Activated naive CD4-positive, alpha-beta T cell treated with anti-CD3 and anti-CD28 coated beads for 36 hours (primary cell): Measurements from ENCODE around the gene IFI16. TPM values are rescaled to one million over a fixed set of nuclear protein-coding genes. Genes with fewer than 3 reads are reported as not detected.
"Not testable (repeated sequence)": the region's sequence is repeated elsewhere in the genome, so short reads cannot be mapped to it uniquely, and the experiment has no call there.

ENCODE experiments used
- CTCF ChIA-PET: fragments of 350-600 bp; sonication (Branson Sonifier 250); formaldehyde crosslinking; loops from one replicate; lab custom pipeline; 2021; ENCODE audit warnings: antibody characterized with exemption; lab: Charles Lee
- DNase-seq: peaks from one replicate; pipeline ENCODE4 v3.0.0-alpha.2; 2020
- H3K27ac Mint-ChIP-seq: one replicate; pipeline ENCODE4 v1.8.0; 2021; ENCODE audit warnings: mild to moderate bottlenecking, mixed read lengths
- H3K27me3 Mint-ChIP-seq: one replicate; pipeline ENCODE4 v1.8.0; 2021; ENCODE audit warnings: low read depth, mixed read lengths
- H3K36me3 Mint-ChIP-seq: one replicate; pipeline ENCODE4 v1.8.0; 2021; ENCODE audit warnings: low read depth, mixed read lengths
- H3K4me1 Mint-ChIP-seq: one replicate; pipeline ENCODE4 v1.8.0; 2021; ENCODE audit warnings: low read depth, mixed read lengths
- H3K4me3 Mint-ChIP-seq: one replicate; pipeline ENCODE4 v1.8.0; 2021; ENCODE audit warnings: mild to moderate bottlenecking, moderate library complexity, mixed read lengths
- H3K9me3 Mint-ChIP-seq: one replicate; pipeline ENCODE4 v1.8.0; 2021; ENCODE audit warnings: mixed read lengths
- intact Hi-C: fragments of 100-400 bp; cut with micrococcal nuclease; formaldehyde crosslinking; loops from one replicate; pipeline ENCODE4 v1.15.1; 2023
- total RNA-seq, 2 experiments: library from RNA; stranded (reverse); gene quantifications; one replicate each; pipeline ENCODE4 v1.2.3, GENCODE V29; 2021

IFI16 gene
- total RNA-seq, 2 experiments from 2014 or later: 287 to 288 TPM

DNA sequence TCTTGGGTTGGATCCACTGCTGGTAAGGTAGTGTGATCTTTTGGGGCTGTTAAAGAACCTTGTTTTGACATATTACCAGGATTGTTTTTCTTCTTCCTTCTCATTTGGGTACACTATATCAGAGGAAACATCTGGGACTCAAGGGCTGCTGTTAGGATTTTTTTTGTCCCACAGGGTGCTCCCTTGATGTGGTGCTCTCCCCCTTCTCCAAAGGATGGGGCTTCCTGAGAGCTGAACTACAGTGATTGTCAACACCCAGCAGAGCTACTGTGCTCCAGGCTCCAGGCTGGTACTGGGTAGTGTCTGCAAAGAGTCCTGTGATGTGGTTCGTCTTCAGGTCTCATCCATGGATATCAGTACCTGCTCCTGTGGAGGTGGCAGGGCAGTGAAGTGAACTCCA, 20.6 kb downstream of the IFI16 start:
- Mint-ChIP-seq H3K27me3 (no peaks in the 10 kb centered on the region), H3K27ac (peak overlapping the region; percentile 59), H3K4me3 (no peak overlapping the region), H3K4me1 (peaks cover 53% of the 10 kb centered on the region), H3K9me3 (peaks cover 1% of the 10 kb centered on the region), H3K36me3 (peaks cover 92% of the 10 kb centered on the region)
- intact Hi-C loops: no loop called here
- CTCF ChIA-PET: interaction anchor here (1.1 to 3.2 kb wide), 2 partner anchors 11 to 42 kb away, joined by 3 to 11 read pairs; no protein-coding TSS in a partner anchor
- DNase-seq: no peak

DNA sequence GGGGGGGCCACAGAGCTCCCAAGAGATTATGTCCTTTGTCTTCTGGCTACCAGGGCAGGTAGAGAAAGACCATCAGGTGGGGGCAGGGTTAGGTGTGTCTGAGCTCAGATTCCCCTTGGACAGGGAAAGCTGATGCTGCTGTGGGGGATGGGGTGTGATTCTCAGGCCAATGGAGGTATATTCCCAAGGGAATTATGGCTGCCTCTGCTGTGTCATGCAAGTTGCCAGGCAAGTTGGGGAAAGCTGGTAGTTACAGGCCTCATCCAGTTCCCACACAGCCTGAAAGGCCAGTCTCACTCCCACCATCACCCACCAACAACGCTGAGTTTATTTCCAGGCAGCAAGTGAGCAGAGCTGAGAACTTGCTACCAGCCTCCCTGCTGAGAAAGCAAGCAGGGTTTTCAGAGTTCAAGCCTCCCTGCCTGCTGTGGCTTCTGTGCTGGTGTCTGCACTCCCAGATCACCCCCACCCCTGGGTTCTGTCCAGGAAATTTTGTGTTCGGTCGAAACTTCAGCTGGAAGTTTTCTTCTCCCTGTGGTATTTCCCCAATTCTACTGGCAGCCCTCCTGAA, 21.3 kb downstream of the IFI16 start:
- no peak overlapping the region for H3K27ac Mint-ChIP-seq

DNA sequence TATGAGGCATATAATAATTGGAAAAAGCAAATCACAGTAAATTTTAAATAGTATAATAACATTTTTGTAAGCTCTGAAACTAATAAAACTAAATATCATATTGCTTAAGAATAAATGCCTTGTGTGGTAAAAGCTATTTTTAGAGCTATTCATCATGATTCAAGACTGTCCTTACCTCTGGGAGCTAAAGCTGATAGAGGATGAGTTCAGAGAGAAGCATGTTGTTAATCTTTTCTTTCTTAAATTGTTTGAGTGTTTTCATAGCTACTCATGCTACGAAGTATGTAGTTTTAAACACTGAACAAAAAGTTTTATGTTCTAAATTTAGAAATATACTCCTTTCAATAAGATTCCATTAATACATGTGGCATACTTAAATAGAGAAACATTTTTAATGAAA, 30.5 kb downstream of the IFI16 start:
- CTCF ChIA-PET: interaction anchor here (1.4 kb wide), 1 partner anchor 27 kb away, joined by 5 read pairs; no protein-coding TSS in a partner anchor
- H3K27ac Mint-ChIP-seq: no peak overlapping the region
- peaks cover 53% of the 10 kb centered on the region for H3K4me1 Mint-ChIP-seq
- intact Hi-C loops: loop anchor here (2.0 kb wide), 1 partner anchor 71 kb away; no protein-coding TSS in a partner anchor
- H3K36me3 Mint-ChIP-seq: peaks cover 77% of the 10 kb centered on the region
- H3K27me3 Mint-ChIP-seq: no peaks in the 10 kb centered on the region
- H3K4me3 Mint-ChIP-seq: no peak overlapping the region
- no peak for DNase-seq
- H3K9me3 Mint-ChIP-seq: no peaks in the 10 kb centered on the region

More for the DNA sequence above, 21.3 kb downstream of the IFI16 start:
- CTCF ChIA-PET: interaction anchor here (1.1 to 3.2 kb wide), 2 partner anchors 11 to 41 kb away, joined by 3 to 11 read pairs; no protein-coding TSS in a partner anchor
- H3K4me3 Mint-ChIP-seq: no peak overlapping the region
- peaks cover 1% of the 10 kb centered on the region for H3K9me3 Mint-ChIP-seq
- peaks cover 48% of the 10 kb centered on the region for H3K4me1 Mint-ChIP-seq
- DNase-seq: no peak
- intact Hi-C loops: no loop called here
- peaks cover 92% of the 10 kb centered on the region for H3K36me3 Mint-ChIP-seq
- H3K27me3 Mint-ChIP-seq: no peaks in the 10 kb centered on the region

DNA sequence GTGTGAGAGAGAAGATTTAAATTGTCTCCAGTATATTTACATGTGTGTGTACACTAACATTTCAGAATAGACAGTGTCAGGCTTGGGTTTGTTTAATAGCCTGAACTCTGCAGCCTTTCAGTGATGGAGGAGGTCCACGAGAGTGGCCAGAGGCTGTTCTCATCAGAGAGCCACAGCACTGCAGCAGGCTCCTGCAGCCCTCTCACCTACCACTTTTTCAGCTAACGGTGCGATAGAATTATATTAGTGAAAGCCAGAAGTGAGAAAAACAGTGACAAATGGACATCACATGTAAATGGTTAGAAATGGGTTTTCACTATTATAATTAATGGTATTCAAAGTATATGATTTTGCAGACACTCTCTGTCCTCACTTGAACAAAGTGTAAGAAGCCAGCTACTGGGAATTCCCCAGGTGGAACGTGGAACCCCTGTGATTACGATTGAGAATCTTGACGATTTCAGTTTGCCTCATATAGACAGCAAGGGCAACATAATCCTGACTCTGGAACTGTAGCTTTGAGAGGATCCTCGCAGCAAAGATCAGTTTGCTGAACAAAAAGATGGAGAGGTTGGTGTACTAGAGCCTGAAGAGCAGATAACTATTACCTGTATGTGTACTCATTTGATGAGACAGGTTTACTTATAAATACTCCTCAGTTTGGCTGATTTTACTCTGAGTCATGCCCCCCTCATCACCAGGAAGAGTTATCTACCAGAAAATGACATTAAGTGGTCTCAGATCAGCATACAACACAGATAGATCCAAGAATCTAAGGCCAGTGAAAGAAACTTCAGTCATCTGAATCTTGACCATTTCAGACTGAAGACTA, 31.4 kb downstream of the IFI16 start:
- peaks cover 55% of the 10 kb centered on the region for H3K4me1 Mint-ChIP-seq
- no peaks in the 10 kb centered on the region for H3K9me3 Mint-ChIP-seq
- DNase-seq: peak; percentile 51
- H3K27ac Mint-ChIP-seq: peak overlapping the region; percentile 76
- H3K36me3 Mint-ChIP-seq: peaks cover 70% of the 10 kb centered on the region
- no peaks in the 10 kb centered on the region for H3K27me3 Mint-ChIP-seq
- intact Hi-C loops: loop anchor here (1.0 to 2.0 kb wide), 2 partner anchors 26 to 72 kb away; no protein-coding TSS in a partner anchor
- CTCF ChIA-PET: interaction anchor here (1.4 kb wide), 1 partner anchor 26 kb away, joined by 5 read pairs; no protein-coding TSS in a partner anchor
- H3K4me3 Mint-ChIP-seq: no peak overlapping the region

DNA sequence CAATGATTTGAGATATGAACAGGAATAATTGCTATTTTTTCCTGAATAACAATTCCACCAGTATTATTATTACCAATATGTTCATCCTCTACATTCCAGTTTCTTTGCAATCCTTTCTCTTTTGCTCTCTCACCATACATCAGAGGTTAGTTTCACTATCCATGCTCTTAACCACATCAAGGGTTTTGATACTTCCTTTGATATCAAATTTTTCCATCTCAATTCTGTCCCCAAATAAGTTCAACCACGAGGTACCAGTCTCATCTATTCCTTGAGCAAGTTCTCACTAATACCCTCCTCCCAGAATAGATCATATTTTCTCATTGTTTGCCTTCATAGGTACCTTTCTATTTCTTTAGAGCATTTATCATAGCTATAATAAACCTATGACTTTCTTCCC, 36.8 kb downstream of the IFI16 start:
- H3K4me3 Mint-ChIP-seq, H3K9me3 Mint-ChIP-seq, CTCF ChIA-PET, DNase-seq, H3K27me3 Mint-ChIP-seq: not testable (repeated sequence)
- Mint-ChIP-seq H3K36me3 (peaks cover 62% of the 10 kb centered on the region), H3K4me1 (peaks cover 43% of the 10 kb centered on the region), H3K27ac (peak overlapping the region; percentile 32)
- intact Hi-C loops: loop anchor here (2.0 kb wide), 1 partner anchor 22 kb away; no protein-coding TSS in a partner anchor

DNA sequence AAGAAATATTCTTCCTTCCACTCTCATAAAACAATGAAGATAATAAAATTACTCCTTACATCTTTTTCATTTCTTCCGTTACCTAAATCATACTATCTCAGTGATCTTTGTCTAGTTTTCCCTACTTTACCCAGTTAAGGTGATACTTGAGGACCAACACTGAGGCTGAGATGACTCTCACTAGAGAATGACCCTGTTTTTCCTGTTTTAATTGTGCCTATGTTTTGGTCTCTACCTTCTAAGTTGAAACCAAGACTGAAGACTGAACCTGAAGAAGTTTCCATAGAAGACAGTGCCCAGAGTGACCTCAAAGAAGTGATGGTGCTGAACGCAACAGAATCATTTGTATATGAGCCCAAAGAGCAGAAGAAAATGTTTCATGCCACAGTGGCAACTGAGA, 41.7 kb downstream of the IFI16 start:
- Mint-ChIP-seq H3K4me3 (no peak overlapping the region), H3K9me3 (no peaks in the 10 kb centered on the region), H3K27me3 (no peaks in the 10 kb centered on the region), H3K27ac (no peak overlapping the region), H3K4me1 (peaks cover 43% of the 10 kb centered on the region), H3K36me3 (peaks cover 74% of the 10 kb centered on the region)
- DNase-seq: no peak
- CTCF ChIA-PET: no interaction called here
- intact Hi-C loops: no loop called here

DNA sequence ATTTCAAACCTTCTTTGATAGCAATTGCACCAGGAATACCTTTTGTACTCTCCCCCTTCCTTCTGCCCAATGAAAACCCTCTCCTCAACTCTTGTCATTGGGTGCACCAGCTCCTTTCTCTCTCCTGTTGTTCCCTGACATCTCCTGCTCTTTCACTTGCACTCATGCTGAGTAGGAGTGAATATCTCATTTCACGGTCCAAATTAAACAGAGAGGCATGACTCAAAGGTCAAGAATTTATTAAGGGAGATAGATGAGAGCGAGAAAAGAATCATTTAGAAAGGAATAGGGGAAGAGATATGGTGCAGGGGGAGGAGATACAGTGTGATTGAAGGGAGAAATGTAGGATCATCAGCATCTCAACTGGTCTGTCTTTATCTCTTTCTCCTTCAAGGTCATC, 44.7 kb downstream of the IFI16 start:
- Mint-ChIP-seq H3K27me3 (no peaks in the 10 kb centered on the region), H3K27ac (peak overlapping the region; percentile 5), H3K9me3 (no peaks in the 10 kb centered on the region), H3K36me3 (peaks cover 70% of the 10 kb centered on the region), H3K4me3 (no peak overlapping the region), H3K4me1 (peaks cover 36% of the 10 kb centered on the region)
- intact Hi-C loops: no loop called here
- CTCF ChIA-PET: no interaction called here
- no peak for DNase-seq

DNA sequence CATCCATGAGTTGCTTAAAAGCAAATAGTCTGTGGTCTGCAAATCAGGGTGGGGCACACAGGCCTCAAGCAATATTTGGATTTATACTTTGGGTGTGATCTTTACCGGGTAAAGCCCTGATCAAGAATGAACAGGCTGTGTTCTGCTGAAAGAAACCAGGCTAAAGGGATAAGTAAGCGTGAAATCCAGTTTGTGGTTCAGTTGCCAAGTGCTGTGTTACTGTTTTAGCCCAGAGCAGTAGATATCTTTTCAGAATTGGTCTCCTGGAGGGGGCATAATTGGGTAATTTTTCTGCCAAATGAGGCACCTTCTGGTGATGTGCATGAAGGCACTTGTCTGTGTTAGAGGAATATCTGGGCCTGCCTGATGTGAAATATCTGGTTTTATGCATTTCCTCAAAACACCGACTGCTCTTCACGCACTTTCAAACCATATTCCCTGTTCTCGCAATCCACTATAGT, 45.5 kb downstream of the IFI16 start:
- Mint-ChIP-seq H3K27ac (peak overlapping the region; percentile 47), H3K4me3 (no peak overlapping the region), H3K9me3 (no peaks in the 10 kb centered on the region), H3K4me1 (peaks cover 35% of the 10 kb centered on the region), H3K36me3 (peaks cover 64% of the 10 kb centered on the region), H3K27me3 (no peaks in the 10 kb centered on the region)
- DNase-seq: no peak
- CTCF ChIA-PET: interaction anchor here (0.5 to 1.3 kb wide), 3 partner anchors 9 to 852 kb away, joined by 3 read pairs; no protein-coding TSS in a partner anchor
- intact Hi-C loops: no loop called here

DNA sequence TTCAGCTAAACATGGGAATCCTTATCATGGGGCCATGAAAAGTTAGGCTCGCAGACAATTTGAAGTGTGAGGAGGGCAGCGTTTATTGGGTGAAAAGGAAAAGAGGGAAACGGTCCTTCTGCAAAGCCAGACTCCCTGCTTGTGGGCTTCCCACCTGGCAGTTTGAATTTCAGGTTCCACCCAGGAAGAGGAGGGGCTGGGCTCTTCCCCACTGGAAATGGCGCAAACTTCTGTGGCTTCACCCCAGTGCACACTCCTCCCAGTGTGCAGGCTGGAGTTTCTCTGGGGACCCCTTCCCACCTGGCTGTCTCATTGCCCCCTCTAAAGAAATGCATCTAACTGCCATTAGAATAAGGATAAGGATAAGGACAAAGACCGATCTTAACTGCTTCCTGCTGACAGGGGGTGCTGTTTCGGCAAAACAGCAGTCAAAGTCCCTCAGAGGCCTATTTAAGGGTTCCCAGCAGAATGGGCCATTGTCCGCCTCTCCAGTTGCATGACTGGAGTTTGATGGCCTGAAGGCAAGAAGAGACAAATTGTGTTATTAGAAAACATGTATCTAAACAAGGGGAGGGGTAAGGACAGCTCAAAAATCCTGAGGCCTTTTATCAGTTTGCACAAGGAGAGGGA, 46.5 kb downstream of the IFI16 start:
- no peak for DNase-seq
- Mint-ChIP-seq H3K4me1 (peaks cover 30% of the 10 kb centered on the region), H3K36me3 (peaks cover 56% of the 10 kb centered on the region), H3K9me3 (no peaks in the 10 kb centered on the region), H3K4me3 (no peak overlapping the region), H3K27ac (peak overlapping the region; percentile 48), H3K27me3 (no peaks in the 10 kb centered on the region)
- CTCF ChIA-PET: interaction anchor here (0.7 to 1.3 kb wide), 3 partner anchors 8 to 880 kb away, joined by 3 to 4 read pairs (median 3); no protein-coding TSS in a partner anchor
- intact Hi-C loops: no loop called here

DNA sequence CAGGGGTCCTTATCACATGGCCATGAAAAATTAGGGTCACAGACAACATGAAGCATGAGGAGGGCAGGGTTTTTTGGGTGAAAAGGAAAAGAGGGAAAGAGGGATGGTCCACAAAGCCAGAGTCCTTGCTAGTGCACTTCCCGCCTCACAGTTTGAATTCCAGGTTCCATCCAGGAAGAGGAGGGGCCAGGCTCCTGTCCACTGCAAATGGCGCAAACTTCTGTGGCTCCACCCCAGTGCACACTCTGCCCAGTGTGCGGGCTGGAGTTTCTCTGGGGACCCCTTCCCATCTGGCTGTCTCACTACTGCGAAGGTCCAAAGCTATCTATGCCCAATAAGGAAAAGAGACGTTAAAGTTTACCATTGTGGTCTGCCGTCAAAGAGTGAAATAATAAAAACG, 49.0 kb downstream of the IFI16 start:
- Mint-ChIP-seq H3K27ac (no peak overlapping the region), H3K4me1 (peaks cover 12% of the 10 kb centered on the region), H3K4me3 (no peak overlapping the region), H3K9me3 (no peaks in the 10 kb centered on the region), H3K27me3 (no peaks in the 10 kb centered on the region), H3K36me3 (peaks cover 40% of the 10 kb centered on the region)
- CTCF ChIA-PET: no interaction called here
- intact Hi-C loops: no loop called here
- no peak for DNase-seq

DNA sequence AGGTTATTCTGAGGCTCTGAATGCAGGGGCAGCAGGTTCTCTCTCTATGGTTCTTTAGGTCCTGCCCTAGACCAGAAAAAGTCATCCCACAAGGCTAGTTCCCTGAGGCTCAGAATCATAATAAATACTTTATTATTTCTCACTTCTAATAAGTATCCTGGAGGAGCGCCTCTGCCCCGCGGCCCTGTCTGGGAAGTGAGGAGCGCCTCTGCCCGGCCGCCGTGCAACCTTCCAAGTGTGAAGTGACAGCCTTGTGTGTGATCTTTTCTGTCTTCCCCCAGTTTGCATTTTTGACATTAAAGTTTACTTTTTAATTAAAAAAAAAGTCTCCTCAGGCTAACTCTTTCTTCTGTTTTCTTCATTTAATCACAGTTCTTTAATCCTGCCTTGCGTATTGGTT, 55.4 kb downstream of the IFI16 start:
- Mint-ChIP-seq H3K9me3 (no peaks in the 10 kb centered on the region), H3K4me3 (no peak overlapping the region), H3K36me3 (peaks cover 8% of the 10 kb centered on the region), H3K27me3 (no peaks in the 10 kb centered on the region), H3K4me1 (peaks cover 24% of the 10 kb centered on the region), H3K27ac (no peak overlapping the region)
- intact Hi-C loops: no loop called here
- CTCF ChIA-PET: interaction anchor here (1.3 kb wide), 1 partner anchor 9 kb away, joined by 3 read pairs; no protein-coding TSS in a partner anchor
- no peak for DNase-seq

DNA sequence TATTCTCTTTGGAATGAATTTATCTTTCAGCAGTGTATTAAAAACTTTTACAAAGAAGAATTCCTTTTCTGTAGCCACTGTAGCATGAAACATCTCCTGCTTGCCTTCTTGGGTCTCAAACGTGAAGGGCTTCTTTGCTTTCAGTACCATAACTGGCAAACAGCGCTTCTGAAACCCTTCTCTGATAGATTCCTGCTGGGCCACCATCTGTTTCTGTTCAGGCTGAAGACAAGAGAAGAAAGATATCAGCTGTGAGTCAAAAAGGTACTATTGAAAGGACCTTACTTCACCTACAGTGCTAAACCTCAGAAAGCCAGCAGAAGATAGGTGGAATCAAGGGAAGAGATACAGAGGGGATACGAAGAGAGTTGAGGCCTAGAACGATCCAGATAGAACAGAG, 56.4 kb downstream of the IFI16 start:
- Mint-ChIP-seq H3K4me3 (no peak overlapping the region), H3K4me1 (peaks cover 23% of the 10 kb centered on the region), H3K27me3 (no peaks in the 10 kb centered on the region), H3K9me3 (no peaks in the 10 kb centered on the region), H3K36me3 (peaks cover 6% of the 10 kb centered on the region), H3K27ac (no peak overlapping the region)
- CTCF ChIA-PET: no interaction called here
- intact Hi-C loops: no loop called here
- no peak for DNase-seq
